WERI-Rb-1 (cell line): Measurements from ENCODE around the gene CENPP.

ENCODE experiments used
- DNase-seq: peaks from one replicate; pipeline ENCODE4 v3.0.0-alpha.2; 2020
- H3K27ac ChIP-seq: fragments of 250-450 bp; sonication (Bioruptor Pico); 2 replicates; pipeline ENCODE4 v1.5.1; 2020; ENCODE audit warnings: mild to moderate bottlenecking, moderate library complexity
- H3K27me3 ChIP-seq: fragments of 250-450 bp; sonication (Bioruptor Pico); 2 replicates; pipeline ENCODE4 v1.5.1; 2021; ENCODE audit warnings: mild to moderate bottlenecking, low read depth, moderate library complexity; ENCODE audit not compliant: insufficient read depth, severe bottlenecking
- H3K36me3 ChIP-seq: fragments of 250-450 bp; sonication (Bioruptor Pico); 2 replicates; pipeline ENCODE4 v1.5.1; 2020; ENCODE audit warnings: mild to moderate bottlenecking, moderate library complexity
- H3K4me3 ChIP-seq: 2 replicates; pipeline ENCODE4 v1.5.1; 2011; ENCODE audit warnings: low read depth, mild to moderate bottlenecking, control low read depth, low read length
- H3K9me3 ChIP-seq: fragments of 250-450 bp; sonication (Bioruptor Pico); 2 replicates; pipeline ENCODE4 v1.5.1; 2021; ENCODE audit warnings: mild to moderate bottlenecking, moderate library complexity; ENCODE audit not compliant: severe bottlenecking
- CTCF ChIP-seq: IDR thresholded peaks from 2 replicates; pipeline ENCODE4 v1.5.1; 2011; ENCODE audit warnings: low read depth, mild to moderate bottlenecking, control low read depth, inconsistent platforms, low read length

CENPP gene

DNA sequence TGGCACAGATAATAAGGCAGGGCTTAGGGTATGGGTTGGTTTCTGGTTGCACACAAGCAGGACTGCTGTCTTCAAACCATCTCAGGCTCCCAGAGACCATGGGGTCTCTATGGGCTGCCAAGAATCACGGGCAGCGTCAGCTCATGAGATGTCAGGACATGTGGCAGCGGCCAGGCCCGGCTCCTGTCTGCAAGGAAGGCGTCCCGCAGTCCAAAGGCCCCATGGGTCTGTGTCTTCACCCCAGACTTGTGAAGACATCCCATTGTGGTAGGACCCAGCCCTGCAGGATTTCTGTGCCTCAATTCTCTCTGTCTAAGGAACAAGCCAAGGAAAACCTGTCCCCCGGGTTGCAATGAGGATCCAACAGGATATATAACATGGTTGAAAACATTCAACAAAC, 311.6 kb downstream of the CENPP start:
- H3K4me3 ChIP-seq = no peak overlapping the region
- H3K9me3 ChIP-seq = no peaks in the 10 kb centered on the region
- no peak for DNase-seq
- H3K27ac ChIP-seq = no peak overlapping the region
- no peaks in the 10 kb centered on the region for H3K27me3 ChIP-seq
- no peak for TF ChIP-seq CTCF
- H3K36me3 ChIP-seq = peaks cover 47% of the 10 kb centered on the region

DNA sequence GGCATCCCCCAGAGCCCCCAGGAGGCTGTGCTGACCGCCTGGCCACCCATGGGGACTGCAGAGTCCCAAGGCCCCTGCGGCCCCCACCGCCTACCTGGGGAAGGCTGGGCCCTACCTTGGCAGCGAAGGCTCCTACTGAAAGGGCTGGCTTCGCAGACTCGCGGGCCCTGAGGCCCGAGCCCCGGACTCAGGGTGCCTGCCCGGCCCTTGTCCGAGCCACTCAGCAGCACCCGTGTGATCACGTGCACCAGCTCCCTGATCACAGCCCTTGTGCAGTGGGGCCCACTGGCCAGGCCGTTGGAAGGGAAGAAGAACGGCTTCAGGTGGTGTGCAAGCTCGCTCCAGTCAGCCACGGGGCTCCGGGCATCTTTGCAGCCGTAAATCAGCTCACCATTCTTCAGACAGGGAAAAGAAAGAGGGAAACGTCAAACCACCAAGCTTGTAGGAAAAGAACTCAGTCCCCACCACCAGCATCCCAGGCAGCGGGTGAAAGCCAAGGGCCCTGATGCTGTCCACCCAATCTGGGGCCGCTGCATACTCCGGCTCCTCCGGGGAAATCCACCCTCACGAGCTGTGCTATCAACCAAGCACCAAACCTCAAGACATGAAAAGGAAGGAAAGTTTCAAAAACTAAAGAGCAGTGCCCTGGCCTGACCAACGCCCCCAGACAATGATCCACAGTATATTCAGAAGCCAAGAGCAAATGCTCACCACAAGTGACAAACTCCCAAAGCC, 312.3 kb downstream of the CENPP start:
- peaks cover 47% of the 10 kb centered on the region for H3K36me3 ChIP-seq
- H3K4me3 ChIP-seq = no peak overlapping the region
- TF ChIP-seq CTCF = no peak
- H3K27ac ChIP-seq = no peak overlapping the region
- no peaks in the 10 kb centered on the region for H3K9me3 ChIP-seq
- H3K27me3 ChIP-seq = no peaks in the 10 kb centered on the region
- DNase-seq = no peak

DNA sequence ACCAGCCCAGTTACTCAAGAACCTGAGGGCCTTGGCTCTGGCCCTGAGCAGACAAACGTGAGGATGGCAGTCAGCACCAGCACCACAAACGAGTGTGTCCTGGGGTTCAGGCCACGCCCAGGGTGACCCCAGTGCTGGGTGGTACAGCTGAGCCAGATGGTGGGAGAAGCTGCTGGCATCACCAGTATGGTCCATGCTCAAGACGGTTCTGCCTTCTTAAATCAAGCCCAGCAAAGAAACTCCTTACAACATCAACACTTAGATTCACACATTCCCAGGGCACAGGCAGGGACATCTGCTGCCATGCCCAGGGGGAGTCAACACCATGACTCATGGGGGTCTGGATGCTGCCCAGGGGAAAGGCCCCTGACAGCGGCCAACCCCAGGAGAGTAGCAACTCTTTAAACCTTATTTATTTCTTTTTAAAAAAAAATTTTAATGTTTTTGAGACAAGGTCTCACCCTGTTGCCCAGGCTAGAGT, 312.9 kb downstream of the CENPP start:
- TF ChIP-seq CTCF = no peak
- H3K4me3 ChIP-seq = no peak overlapping the region
- H3K27me3 ChIP-seq = no peaks in the 10 kb centered on the region
- no peak for DNase-seq
- no peak overlapping the region for H3K27ac ChIP-seq
- no peaks in the 10 kb centered on the region for H3K9me3 ChIP-seq
- peaks cover 49% of the 10 kb centered on the region for H3K36me3 ChIP-seq

DNA sequence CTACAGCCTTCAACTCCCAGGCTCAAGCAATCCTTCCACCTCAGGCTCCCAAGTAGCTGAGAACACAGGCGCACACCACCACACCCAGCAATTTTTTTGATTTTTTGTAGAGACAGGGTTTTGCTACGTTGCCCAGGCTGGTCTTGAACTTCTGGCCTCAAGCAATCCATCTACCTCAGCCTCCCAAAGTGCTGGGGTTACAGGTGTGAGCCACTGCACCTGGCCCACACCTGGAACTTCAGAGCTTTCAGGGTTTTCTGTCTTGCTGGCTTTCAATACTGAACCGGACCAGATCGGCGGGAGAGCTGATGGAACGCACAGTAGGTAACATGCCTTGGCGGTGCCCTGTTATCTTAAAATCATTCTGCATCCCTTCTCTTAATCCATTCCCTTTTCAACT, 313.4 kb downstream of the CENPP start:
- peaks cover 49% of the 10 kb centered on the region for H3K36me3 ChIP-seq

GRCh38 chr9:92639791-92640271, 314.1 kb downstream of the CENPP start:
- TF ChIP-seq CTCF = no peak
- Histone ChIP-seq H3K36me3 (peaks cover 52% of the 10 kb centered on the region), H3K4me3 (no peak overlapping the region), H3K9me3 (no peaks in the 10 kb centered on the region), H3K27me3 (no peaks in the 10 kb centered on the region), H3K27ac (no peak overlapping the region)
- no peak for DNase-seq

More for the DNA sequence above, 313.4 kb downstream of the CENPP start:
- no peak for TF ChIP-seq CTCF
- DNase-seq = no peak
- H3K27ac ChIP-seq = no peak overlapping the region
- no peaks in the 10 kb centered on the region for H3K9me3 ChIP-seq
- H3K4me3 ChIP-seq = no peak overlapping the region
- H3K27me3 ChIP-seq = no peaks in the 10 kb centered on the region
